Brain microvascular endothelial cell (primary cell): ENCODE data around the gene ADGRL1.
"Not testable (repeated sequence)": the region's sequence is repeated elsewhere in the genome, so short reads cannot be mapped to it uniquely, and the experiment has no call there.

Experiments used
- DNase-seq: peaks from one replicate; pipeline ENCODE4 v3.0.0-alpha.2; 2020
- H3K27ac ChIP-seq: fragments of 250-450 bp; sonication (Bioruptor Pico); 2 replicates; pipeline ENCODE4 v1.5.1; 2020; ENCODE audit warnings: mild to moderate bottlenecking, moderate library complexity
- H3K27me3 ChIP-seq: fragments of 250-450 bp; sonication (Bioruptor Pico); replicated peaks from 2 replicates; pipeline ENCODE4 v1.5.1; 2020; ENCODE audit warnings: mild to moderate bottlenecking
- H3K36me3 ChIP-seq: fragments of 250-450 bp; sonication (Bioruptor Pico); replicated peaks from 2 replicates; pipeline ENCODE4 v1.5.1; 2020; ENCODE audit warnings: mild to moderate bottlenecking
- H3K4me3 ChIP-seq: 2 replicates; pipeline ENCODE4 v1.5.1; 2011; ENCODE audit warnings: low read depth, mild to moderate bottlenecking, control low read depth, low read length, moderate library complexity
- in situ Hi-C: cut with HindIII; loops from 2 replicates; pipeline ENCODE4 v1.10.0; 2017; ENCODE audit warnings: low sequenced_read_pairs, low pct_ligation_motif_present
- TF ChIP-seq, protein P1 (sequence below): IDR thresholded peaks from 2 replicates; pipeline ENCODE4 v1.5.1; 2011; ENCODE audit warnings: low read depth, mild to moderate bottlenecking, moderate library complexity, low read length, control low read depth, inconsistent platforms; ENCODE audit errors: missing control alignments

Gene ADGRL1

DNA sequence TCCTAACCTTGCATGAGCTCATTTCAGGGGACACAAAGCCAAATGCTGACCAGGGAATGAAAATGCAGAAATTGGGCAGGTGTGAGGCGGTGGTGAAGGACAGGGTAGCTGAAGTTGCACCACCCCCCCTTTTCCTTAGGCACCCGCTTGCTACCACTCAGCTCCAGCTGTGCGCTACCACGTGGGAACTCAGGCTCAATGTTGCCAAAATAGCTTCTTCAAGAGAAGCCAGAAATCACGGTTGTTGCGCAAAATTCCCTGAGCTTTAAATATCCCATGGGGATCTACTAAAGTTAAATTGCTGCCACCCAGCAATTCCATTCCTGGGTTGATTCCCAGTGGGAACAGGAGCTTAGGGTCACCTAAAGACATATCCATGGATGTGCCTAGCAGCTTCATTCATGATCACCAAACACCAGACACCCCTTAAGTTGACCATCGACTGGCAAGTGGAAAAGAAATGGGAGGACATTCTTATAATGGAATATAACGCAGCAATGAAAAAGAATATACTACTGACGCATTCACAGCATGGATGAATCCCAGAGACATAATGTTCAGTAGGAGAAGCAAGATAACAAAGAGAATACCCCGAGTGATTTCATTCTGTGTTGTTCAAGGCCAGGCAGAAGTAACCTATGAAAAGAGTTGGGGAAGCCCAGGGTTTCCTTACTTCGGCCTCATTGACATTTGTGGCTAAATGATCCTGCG, 12.8 kb upstream of the ADGRL1 start:
- no peak overlapping the region for H3K4me3 ChIP-seq
- H3K27me3 ChIP-seq, result no peaks in the 10 kb centered on the region
- no peak for DNase-seq
- H3K36me3 ChIP-seq, result no peaks in the 10 kb centered on the region
- in situ Hi-C loops, result no loop called here
- TF ChIP-seq, protein P1, sequence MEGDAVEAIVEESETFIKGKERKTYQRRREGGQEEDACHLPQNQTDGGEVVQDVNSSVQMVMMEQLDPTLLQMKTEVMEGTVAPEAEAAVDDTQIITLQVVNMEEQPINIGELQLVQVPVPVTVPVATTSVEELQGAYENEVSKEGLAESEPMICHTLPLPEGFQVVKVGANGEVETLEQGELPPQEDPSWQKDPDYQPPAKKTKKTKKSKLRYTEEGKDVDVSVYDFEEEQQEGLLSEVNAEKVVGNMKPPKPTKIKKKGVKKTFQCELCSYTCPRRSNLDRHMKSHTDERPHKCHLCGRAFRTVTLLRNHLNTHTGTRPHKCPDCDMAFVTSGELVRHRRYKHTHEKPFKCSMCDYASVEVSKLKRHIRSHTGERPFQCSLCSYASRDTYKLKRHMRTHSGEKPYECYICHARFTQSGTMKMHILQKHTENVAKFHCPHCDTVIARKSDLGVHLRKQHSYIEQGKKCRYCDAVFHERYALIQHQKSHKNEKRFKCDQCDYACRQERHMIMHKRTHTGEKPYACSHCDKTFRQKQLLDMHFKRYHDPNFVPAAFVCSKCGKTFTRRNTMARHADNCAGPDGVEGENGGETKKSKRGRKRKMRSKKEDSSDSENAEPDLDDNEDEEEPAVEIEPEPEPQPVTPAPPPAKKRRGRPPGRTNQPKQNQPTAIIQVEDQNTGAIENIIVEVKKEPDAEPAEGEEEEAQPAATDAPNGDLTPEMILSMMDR, result no peak
- no peak overlapping the region for H3K27ac ChIP-seq

DNA sequence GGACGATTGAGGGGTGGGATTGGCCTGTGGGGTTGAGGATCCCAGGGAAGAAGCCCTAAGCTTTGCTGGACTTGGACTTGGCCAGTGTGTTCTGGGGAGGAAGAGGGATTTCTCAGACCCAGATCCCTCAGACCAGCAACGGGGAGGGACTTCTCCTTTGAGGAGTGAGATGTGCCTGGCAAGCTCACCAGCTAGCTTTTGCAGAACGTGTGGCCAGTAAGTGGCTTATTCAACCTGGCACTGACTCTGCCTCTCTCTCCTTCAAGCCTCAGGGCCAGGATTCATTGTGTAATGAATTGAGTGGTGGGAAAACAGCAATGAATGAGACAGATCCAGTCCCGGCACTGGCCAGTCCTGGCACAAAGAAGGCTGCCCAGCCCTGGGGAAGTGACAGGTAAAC, 11.9 kb upstream of the ADGRL1 start:
- H3K36me3 ChIP-seq, in situ Hi-C loops, H3K27ac ChIP-seq, H3K4me3 ChIP-seq, DNase-seq, H3K27me3 ChIP-seq: not testable (repeated sequence)

DNA sequence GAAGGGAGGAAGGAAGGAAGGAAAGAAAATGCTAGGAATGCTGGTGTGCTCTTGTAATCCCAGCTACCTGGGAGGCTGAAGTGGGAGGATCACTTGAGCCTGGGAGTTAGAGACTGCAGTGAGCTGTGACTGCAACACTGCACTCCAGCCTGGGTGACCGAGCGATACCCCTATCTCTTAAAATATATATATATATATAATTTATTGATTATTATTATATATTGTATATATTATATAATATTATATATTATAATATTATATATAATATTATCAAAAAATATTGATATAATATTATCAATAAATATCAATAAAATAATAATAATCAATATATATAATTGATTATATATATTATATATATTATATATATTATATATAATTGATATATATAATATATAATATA, 8.6 kb upstream of the ADGRL1 start:
- in situ Hi-C loops, result no loop called here
- H3K4me3 ChIP-seq, result no peak overlapping the region
- TF ChIP-seq, protein P1, result no peak
- no peaks in the 10 kb centered on the region for H3K27me3 ChIP-seq
- no peaks in the 10 kb centered on the region for H3K36me3 ChIP-seq
- H3K27ac ChIP-seq, result no peak overlapping the region
- no peak for DNase-seq

DNA sequence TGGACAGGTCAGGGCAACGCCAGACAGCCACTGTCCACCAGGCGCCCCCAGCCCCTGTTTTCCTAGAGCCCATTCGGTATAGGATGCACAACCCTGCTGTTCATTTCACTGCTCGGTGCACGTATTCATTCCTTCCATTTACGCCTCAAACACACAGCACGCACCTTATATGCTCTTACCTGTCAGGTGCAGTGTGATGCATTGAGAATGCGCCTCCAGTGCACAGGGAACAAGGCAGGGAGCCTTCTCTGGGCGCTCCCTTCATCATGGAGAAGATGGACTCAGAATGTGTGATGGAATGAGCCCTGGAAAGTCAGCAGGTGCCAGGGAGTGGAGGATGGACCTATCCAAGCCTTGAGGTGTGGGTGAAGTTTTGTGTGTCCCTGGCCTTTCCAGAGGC, 4.2 kb upstream of the ADGRL1 start:
- in situ Hi-C loops, H3K36me3 ChIP-seq, H3K27me3 ChIP-seq, H3K4me3 ChIP-seq, DNase-seq, H3K27ac ChIP-seq: not testable (repeated sequence)

DNA sequence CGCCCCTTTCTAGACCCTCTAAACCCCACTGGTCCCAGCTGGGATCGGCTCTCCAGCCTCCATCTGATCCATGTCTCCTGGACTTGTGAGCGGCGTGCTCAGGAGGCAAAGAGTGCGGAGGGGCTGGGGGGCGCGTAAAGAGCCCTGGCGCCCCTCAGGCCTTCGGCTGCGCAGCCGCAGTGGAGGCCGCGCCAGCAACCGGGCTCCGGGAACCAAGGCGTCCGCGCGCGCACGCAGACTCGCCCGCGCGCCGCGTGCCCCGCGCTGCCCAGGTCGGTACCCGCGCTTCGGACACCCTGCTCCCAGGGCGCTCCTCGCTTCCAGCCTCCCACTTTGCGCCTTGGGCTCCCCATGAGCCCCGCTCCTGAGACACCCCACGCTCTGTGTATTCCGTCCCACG, 3.4 kb upstream of the ADGRL1 start:
- H3K4me3 ChIP-seq, DNase-seq, H3K36me3 ChIP-seq, H3K27ac ChIP-seq, in situ Hi-C loops, H3K27me3 ChIP-seq: not testable (repeated sequence)

DNA sequence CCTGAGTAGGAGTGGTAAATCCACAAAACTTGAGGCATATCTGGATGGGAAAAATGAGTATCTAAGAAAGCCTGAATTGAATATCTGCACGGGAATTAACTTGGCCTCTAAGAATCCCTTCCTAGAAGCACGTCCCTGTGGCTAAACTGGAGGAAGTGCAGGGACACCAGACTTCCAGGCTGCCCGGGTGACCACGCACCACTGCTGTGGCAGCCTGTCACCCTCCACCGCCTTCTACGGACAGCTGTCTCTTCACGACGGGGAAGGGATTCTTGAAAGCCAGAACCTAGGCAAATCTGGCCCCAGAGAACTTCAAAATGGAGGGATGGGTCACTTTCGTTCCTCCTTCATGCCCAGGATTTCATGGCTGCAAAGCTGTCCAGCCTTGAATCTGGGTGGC, 2.5 kb upstream of the ADGRL1 start:
- H3K27ac ChIP-seq, H3K27me3 ChIP-seq, H3K36me3 ChIP-seq, in situ Hi-C loops, H3K4me3 ChIP-seq, DNase-seq: not testable (repeated sequence)

DNA sequence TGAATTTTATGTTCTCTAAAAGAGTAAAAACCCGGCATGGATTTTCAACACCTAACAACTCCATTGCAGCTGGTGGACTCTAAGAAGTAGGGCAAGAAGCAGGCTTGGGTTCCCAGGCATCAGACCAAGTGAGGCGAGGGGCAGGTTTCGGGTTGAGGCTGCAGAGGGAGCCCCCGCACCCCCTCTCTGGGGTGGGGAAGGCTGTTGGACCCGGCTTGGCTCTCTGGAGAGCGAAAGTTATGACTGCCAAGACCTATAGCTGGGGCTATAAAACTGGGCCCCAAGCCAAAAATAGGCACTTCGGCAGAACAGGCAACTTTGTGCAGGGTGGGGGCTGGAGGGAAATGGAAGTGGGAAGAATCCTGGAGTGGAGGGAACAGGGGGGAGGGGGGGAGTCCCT, 1.8 kb upstream of the ADGRL1 start:
- H3K4me3 ChIP-seq, H3K27ac ChIP-seq, H3K36me3 ChIP-seq, DNase-seq, in situ Hi-C loops, H3K27me3 ChIP-seq: not testable (repeated sequence)

DNA sequence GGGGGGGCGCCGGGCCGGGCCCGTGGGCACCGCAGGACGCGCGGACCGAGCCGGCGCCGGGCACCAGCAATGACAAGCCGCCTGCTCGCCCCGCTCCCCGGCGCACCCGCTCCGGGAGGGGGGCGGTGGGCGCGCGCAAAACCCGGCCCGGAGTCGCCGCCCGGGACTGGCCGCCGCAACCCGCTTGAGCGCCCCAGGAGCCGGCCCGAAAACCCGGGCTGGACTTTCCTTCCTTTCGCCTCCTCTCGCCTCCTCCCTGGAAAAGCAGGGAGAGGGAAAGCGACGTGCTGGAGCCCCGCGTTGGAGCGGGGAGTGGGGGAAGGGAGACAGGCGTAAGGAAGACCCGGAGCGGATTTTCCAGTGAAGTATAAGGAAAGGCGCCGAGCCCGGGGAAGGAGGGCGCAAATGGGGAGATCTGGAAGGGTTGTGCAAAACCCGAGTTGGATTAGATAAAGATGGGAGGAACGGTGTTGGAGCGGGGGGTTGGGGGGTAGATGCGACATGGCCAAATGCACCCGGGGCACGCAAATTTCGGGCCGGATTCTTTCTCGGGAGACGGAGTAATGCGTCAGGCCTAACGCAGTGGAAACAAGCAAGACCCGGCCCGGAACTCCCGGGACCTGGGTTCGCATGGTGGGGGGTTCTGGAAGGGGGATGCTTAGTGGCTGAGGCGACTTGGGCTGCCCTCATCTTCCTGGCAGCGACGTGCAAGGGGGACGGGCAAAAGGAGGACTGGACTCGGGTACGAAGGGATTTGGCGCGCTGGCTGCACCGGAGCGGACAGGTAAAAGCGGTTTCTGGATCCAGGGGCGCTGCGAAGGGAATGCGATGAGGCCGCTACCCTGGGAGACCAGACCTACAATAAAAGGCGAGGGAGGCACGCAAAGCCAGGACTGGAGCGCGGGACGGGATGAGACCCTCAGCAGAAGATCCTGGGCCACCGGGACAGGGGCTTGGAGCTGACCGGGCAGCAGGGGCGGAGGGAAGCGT, 1.1 kb upstream of the ADGRL1 start:
- H3K27ac ChIP-seq, H3K27me3 ChIP-seq, in situ Hi-C loops, H3K36me3 ChIP-seq: not testable (repeated sequence)
- H3K4me3 ChIP-seq, result peak overlapping the region; percentile 47
- peak; percentile 91 for DNase-seq

DNA sequence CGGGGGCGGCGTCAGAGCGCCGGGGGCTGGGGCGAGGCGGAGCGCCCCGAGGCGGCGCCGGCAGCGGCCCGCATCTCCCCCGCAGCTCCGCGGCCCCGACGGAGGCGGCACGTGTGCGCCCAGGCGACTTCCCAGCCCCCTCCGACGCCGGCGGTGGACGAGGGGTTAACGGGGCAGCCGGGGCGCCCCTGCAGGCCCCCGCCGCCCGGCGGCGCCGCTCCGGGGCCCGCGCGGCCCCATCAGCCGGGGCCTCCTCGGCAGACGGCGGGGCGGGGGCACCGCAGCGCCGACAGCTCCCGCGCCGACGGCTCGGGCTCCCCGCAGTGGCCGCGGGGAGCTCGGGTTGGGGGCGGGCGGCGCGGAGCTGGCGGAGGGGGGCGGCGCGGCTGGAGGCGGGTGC, 339 bp upstream of the ADGRL1 start:
- H3K4me3 ChIP-seq, DNase-seq, in situ Hi-C loops, H3K27me3 ChIP-seq, H3K27ac ChIP-seq, H3K36me3 ChIP-seq: not testable (repeated sequence)

DNA sequence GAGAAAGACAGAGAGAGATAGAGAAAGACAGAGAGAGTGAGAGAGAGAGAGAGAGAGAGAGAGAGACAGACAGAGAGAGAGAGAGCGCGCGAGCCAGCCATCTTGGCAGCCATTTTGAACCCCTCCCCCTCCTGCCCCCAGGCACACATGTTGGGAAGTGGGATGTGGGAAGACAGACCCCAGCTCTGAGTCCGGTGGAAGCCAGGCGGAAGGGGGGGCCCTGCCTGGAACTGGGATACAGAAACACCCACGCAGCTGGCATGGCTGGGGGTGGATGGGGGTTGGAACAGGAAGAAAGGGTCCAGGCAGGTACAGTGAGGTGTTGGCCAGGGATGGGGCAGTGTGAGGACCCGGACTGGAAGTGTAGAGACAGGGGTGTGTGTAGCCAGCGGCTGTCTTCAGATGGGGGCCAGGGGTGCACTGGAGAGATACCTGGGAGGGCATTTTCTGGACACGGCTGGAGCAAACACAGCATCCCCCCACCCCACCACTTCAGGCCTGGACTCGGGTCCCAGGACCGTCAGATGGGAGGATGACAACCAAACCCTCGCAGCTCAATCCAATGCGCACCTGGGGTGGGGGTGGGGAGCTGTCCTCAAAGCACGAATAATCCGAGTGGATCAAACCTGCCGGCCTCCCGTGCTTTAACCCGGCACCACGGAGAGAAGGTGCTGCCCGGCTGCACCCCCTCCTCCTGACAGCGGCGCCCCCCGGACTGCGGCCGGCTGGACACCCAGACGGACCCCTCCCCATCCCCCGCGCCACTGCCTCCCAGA, 1.1 kb downstream of the ADGRL1 start:
- DNase-seq, H3K36me3 ChIP-seq, H3K27ac ChIP-seq, in situ Hi-C loops, H3K27me3 ChIP-seq: not testable (repeated sequence)
- peak overlapping the region; percentile 5 for H3K4me3 ChIP-seq

DNA sequence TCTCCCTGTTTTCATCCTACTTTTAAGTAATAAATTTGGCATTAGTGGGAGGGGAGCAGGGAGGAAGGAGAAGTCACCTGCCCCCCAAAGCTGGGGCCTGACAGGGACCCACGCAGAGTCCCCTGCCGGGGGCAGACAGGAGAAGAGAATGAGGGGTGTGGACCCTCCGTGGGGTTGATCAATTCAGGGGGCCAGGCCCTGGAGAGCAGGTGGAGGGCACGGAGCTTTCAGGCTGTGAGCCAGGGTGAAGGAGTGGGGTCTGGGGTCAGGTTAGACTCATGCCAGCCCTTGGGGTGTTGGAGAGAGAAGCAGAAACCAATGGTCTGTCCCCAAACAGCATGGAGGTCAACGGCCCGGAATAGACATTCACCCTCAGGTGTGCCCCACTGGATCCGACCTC, 1.8 kb downstream of the ADGRL1 start:
- in situ Hi-C loops, DNase-seq, H3K4me3 ChIP-seq, H3K36me3 ChIP-seq, H3K27me3 ChIP-seq, H3K27ac ChIP-seq: not testable (repeated sequence)

DNA sequence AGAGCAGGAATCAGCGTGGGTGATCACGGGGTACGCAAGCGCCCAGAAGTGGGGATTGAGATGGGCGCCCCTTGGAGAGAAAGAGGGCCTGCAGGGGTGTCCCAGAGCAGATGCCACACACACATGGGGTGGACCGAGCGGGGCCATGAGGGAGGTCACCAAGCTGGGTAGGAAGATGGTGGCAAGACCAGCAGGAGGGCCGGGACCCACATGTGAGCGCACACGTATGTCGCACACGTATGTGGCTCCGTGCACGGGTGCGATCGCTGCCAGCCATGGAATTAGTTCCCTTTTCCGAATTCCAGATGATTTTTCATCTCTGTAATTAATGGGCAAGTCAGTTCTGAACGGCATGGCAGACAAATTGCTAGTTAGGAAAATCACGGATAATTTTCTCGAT, 2.2 kb downstream of the ADGRL1 start:
- H3K27me3 ChIP-seq, H3K27ac ChIP-seq, in situ Hi-C loops, H3K4me3 ChIP-seq, DNase-seq, H3K36me3 ChIP-seq: not testable (repeated sequence)
